K562 (cell line): Measurements from ENCODE around the gene SLC16A10. TPM values are rescaled to one million over a fixed set of nuclear protein-coding genes. Genes with fewer than 3 reads are reported as not detected.

Source experiments
- ATAC-seq: fragments of 200-7000 bp; cut with Tn5 transposase; 3 replicates; pipeline ENCODE4 v1.9.1; 2020; ENCODE audit warnings: moderate library complexity
- BruUV-seq: library from RNA; stranded (reverse); fragments of 400-500 nt; replicated peaks from 2 replicates; lab custom pipeline; 2021; lab: Mats Ljungman, UMichigan
- CTCF ChIA-PET: fragments of 300-600 bp; formaldehyde crosslinking; extraction: SDS; loops from one replicate; lab custom pipeline; 2021; ENCODE audit warnings: low intra/inter-chr PET ratio; lab: Yijun Ruan, JAX
- POLR2A ChIA-PET: fragments of 300-600, 350-650 bp; sonication (Branson Sonifier 250); formaldehyde crosslinking; extraction: SDS; loops from one replicate; lab custom pipeline; 2021; ENCODE audit warnings: antibody characterized with exemption, inconsistent platforms; lab: Yijun Ruan, JAX
- DNase-seq, 4 experiments: peaks; one replicate each; pipeline versions ENCODE4 v3.0.0 to v3.0.0-alpha.2; 2011 to 2018; ENCODE audit warnings: low spot score in 3 of 4, mixed read lengths in 3 of 4; ENCODE audit errors: extremely low read depth in 1 of 4
- FAIRE-seq: peaks from 2 replicates; lab custom pipeline; 2011; peaks lifted over from hg19 to GRCh38; lab: Jason Lieb, UNC
- H2AFZ ChIP-seq: 2 replicates; pipeline ENCODE4 v1.6.0; 2011; ENCODE audit warnings: low read depth, low read length, control low read depth, inconsistent platforms
- H3K27ac ChIP-seq: fragments of 200-600 bp; 3 replicates; pipeline ENCODE4 v1.8.0; 2011; ENCODE audit warnings: low read depth, mild to moderate bottlenecking, control low read depth, inconsistent platforms, low read length, moderate library complexity, mixed read lengths; ENCODE audit errors: extremely low read depth
- H3K27me3 ChIP-seq, 2 experiments: fragments of 300-600 bp in 1 of 2; 2 replicates in 1 of 2; 3 replicates in 1 of 2; pipeline versions ENCODE4 v1.6.0 to v1.8.0; 2011; ENCODE audit warnings: inconsistent platforms in 2 of 2, low read length in 2 of 2, mild to moderate bottlenecking in 1 of 2, mixed read lengths in 1 of 2, moderate library complexity in 1 of 2; ENCODE audit not compliant: control insufficient read depth in 2 of 2, insufficient read depth in 2 of 2
- H3K36me3 ChIP-seq: fragments of 300-600 bp; 3 replicates; pipeline ENCODE4 v1.8.0; 2011; ENCODE audit warnings: mild to moderate bottlenecking, low read length, inconsistent platforms; ENCODE audit not compliant: control insufficient read depth, insufficient read depth
- H3K4me1 ChIP-seq, 2 experiments: fragments of 200-600 bp in 1 of 2; replicated peaks in 1 of 2; 2 replicates in 1 of 2; 3 replicates in 1 of 2; pipeline versions ENCODE4 v1.5.1 to v1.8.0; 2011; ENCODE audit warnings: inconsistent platforms in 2 of 2, low read length in 2 of 2, mild to moderate bottlenecking in 1 of 2, mixed read lengths in 1 of 2, moderate library complexity in 1 of 2; ENCODE audit not compliant: control insufficient read depth in 2 of 2, insufficient read depth in 2 of 2
- H3K4me2 ChIP-seq: 2 replicates; pipeline ENCODE4 v1.6.1; 2011; ENCODE audit warnings: low read length, control low read depth, inconsistent platforms, mixed read lengths; ENCODE audit not compliant: insufficient read depth
- H3K4me3 ChIP-seq: fragments of 200-600 bp; sonication (generic), shearing (Covaris generic); 2 replicates; pipeline ENCODE4 v1.5.1; 2016; ENCODE audit warnings: control low read depth, inconsistent platforms
- H3K79me2 ChIP-seq: fragments of 200-600 bp; 3 replicates; pipeline ENCODE4 v1.8.0; 2011; ENCODE audit warnings: low read length, inconsistent platforms; ENCODE audit not compliant: control insufficient read depth, insufficient read depth
- H3K9ac ChIP-seq, 2 experiments: 2 replicates each; pipeline versions ENCODE4 v1.6.0 to v1.6.1; 2011; ENCODE audit warnings: low read depth in 2 of 2, low read length in 2 of 2, control low read depth in 1 of 2, inconsistent platforms in 1 of 2, mild to moderate bottlenecking in 1 of 2, mixed read lengths in 1 of 2; ENCODE audit not compliant: insufficient read depth in 1 of 2
- H3K9me1 ChIP-seq: one replicate; pipeline ENCODE4 v1.6.0; 2011; ENCODE audit warnings: inconsistent platforms, mild to moderate bottlenecking, low read length, moderate library complexity; ENCODE audit not compliant: control insufficient read depth, insufficient read depth
- H3K9me3 ChIP-seq: replicated peaks from 2 replicates; pipeline ENCODE4 v1.5.1; 2011; ENCODE audit warnings: low read depth, low read length, inconsistent platforms; ENCODE audit not compliant: control insufficient read depth, insufficient read depth
- H4K20me1 ChIP-seq: replicated peaks from 2 replicates; pipeline ENCODE4 v1.6.1; 2011; ENCODE audit warnings: low read length, inconsistent platforms, mixed read lengths; ENCODE audit not compliant: control insufficient read depth, insufficient read depth
- CXXC5 ChIP-seq: fragments of 250-450 bp; sonication (Bioruptor Pico); IDR thresholded peaks from 2 replicates; pipeline ENCODE4 v1.8.0; 2022; ENCODE audit warnings: inconsistent platforms, mild to moderate bottlenecking, moderate library complexity
- EP400 ChIP-seq: fragments of 450-650 bp; IDR thresholded peaks from 2 replicates; pipeline ENCODE4 v1.6.1; 2017; ENCODE audit warnings: antibody characterized with exemption, mild to moderate bottlenecking, moderate library complexity
- ETS1 ChIP-seq: conservative IDR thresholded peaks from 2 replicates; pipeline ENCODE4 v1.6.1; 2011; ENCODE audit warnings: low read depth, mild to moderate bottlenecking, low read length; ENCODE audit not compliant: control insufficient read depth
- FOXP4 ChIP-seq: sonication (generic); formaldehyde crosslinking; IDR thresholded peaks from 2 replicates; pipeline ENCODE4 v1.8.0; 2022; ENCODE audit warnings: mild to moderate bottlenecking, missing genetic modification reagents, borderline replicate concordance
- GATAD2B ChIP-seq: fragments of 450-650 bp; IDR thresholded peaks from 2 replicates; pipeline ENCODE4 v1.6.1; 2017; ENCODE audit warnings: mild to moderate bottlenecking, borderline replicate concordance
- MTF1 ChIP-seq: fragments of 250-450 bp; sonication (Bioruptor Pico); IDR thresholded peaks from 2 replicates; pipeline ENCODE4 v1.9.0; 2021; ENCODE audit warnings: moderate library complexity, mild to moderate bottlenecking, inconsistent platforms, borderline replicate concordance
- NR4A1 ChIP-seq, 2 experiments: fragments of 250-450 bp in 1 of 2; fragments of 450-650 bp in 1 of 2; sonication (Bioruptor Pico) in 1 of 2; IDR thresholded peaks; 2 replicates each; pipeline versions ENCODE4 v1.4.0 to v1.6.1; 2016 to 2020; ENCODE audit warnings: mild to moderate bottlenecking in 2 of 2, missing compliant biosample characterization in 1 of 2, missing genetic modification characterization in 1 of 2, moderate library complexity in 1 of 2
- POLR2G ChIP-seq: fragments of 200-400 bp; formaldehyde crosslinking; IDR thresholded peaks from 2 replicates; pipeline ENCODE4 v1.6.1; 2017; ENCODE audit warnings: low read depth, mild to moderate bottlenecking, antibody characterized with exemption, low read length, moderate library complexity
- RERE ChIP-seq: sonication (generic); formaldehyde crosslinking; IDR thresholded peaks from 2 replicates; pipeline ENCODE4 v1.8.0; 2023; ENCODE audit warnings: missing genetic modification reagents, mild to moderate bottlenecking, borderline replicate concordance
- XRCC4 ChIP-seq: IDR thresholded peaks from one replicate; pipeline ENCODE4 v1.6.1; 2011; ENCODE audit not compliant: insufficient read depth, insufficient read length; ENCODE audit errors: extremely low read depth
- ZNF197 ChIP-seq: fragments of 200-800 bp; sonication (Bioruptor generic); IDR thresholded peaks from 2 replicates; pipeline ENCODE4 v1.6.1; 2016; ENCODE audit warnings: low read depth, missing genetic modification characterization, missing compliant biosample characterization
- WGBS: fragments of 100-300 bp; shearing (Covaris generic); methylation state at CpG from one replicate; pipeline ENCODE4 v1.1.6; 2016; ENCODE audit warnings: low coverage, mixed read lengths; ENCODE audit not compliant: insufficient coverage; ENCODE audit errors: missing lambda C conversion rate; 5-methylcytosine and 5-hydroxymethylcytosine counted together
- in situ Hi-C: fragments of 300-500 bp; cut with MboI; formaldehyde crosslinking; loops from 4 replicates; pipeline ENCODE4 v1.15.0; 2018; ENCODE audit warnings: inconsistent platforms, mixed read lengths
- intact Hi-C: fragments of 100-400 bp; cut with micrococcal nuclease; formaldehyde crosslinking; loops from 2 replicates; pipeline ENCODE4 v1.14.2; 2022
- polyA plus RNA-seq, 8 experiments: library from polyadenylated mRNA; depleted of rRNA in 4 of 8; stranded (reverse) in 5 of 8; unstranded in 3 of 8; fragments of >200 nt; fragmentation: Nextera tagmentation in 2 of 8; fragmentation: Illumina TruSeq in 1 of 8; extraction: Ambion mirVana in 2 of 8; extraction: Trizol in 1 of 8; gene quantifications; 2 replicates each; pipeline versions ENCODE4 v1.2.1 to v1.2.3, GENCODE V29; 2011 to 2014; ENCODE audit warnings: inconsistent platforms in 1 of 8, missing spikeins in 1 of 8
- total RNA-seq, 7 experiments: library from RNA; depleted of rRNA in 6 of 7; stranded (reverse); fragments of >200 nt in 6 of 7; fragmentation: Illumina TruSeq in 2 of 7; extraction: Trizol in 2 of 7; gene quantifications; 2 replicates each; pipeline versions ENCODE4 v1.2.1 to v1.2.3, GENCODE V29; 2011 to 2021; ENCODE audit warnings: low replicate concordance in 1 of 7

SLC16A10 gene
- total and polyA plus RNA-seq, 9 of the 15 experiments (the other 6 are each of a cell fraction or from before 2014, with no cell fraction given), result 0.02 to 0.54 (median 0.24) TPM; not detected in 4

GRCh38 chr6:111088668-111089003 is 1.3 kb downstream of the SLC16A10 start (continued):
- TF ChIP-seq EP400, result no peak

GRCh38 chr6:111090766-111091165 is 3.5 kb downstream of the SLC16A10 start:
- no peak overlapping the region for H3K9ac ChIP-seq
- H3K27me3 ChIP-seq, result peaks cover 26 to 43% of the 10 kb centered on the region in 2 experiments
- no peak for FAIRE-seq
- H3K9me1 ChIP-seq, result no peaks in the 10 kb centered on the region
- POLR2A ChIA-PET, result no interaction called here
- H3K4me2 ChIP-seq, result no peak overlapping the region
- no TSS peak for BruUV-seq
- H3K9me3 ChIP-seq, result peaks cover 2% of the 10 kb centered on the region; the same call in 1 of the 2 replicates
- H3K27ac ChIP-seq, result no peak overlapping the region
- no peak for DNase-seq
- no peak overlapping the region for H3K4me3 ChIP-seq
- H2AFZ ChIP-seq, result no peak overlapping the region
- H3K4me1 ChIP-seq, result peaks cover 3 to 14% of the 10 kb centered on the region in 2 experiments; a peak in 2 of 5 replicates
- TF ChIP-seq GATAD2B, result no peak
- no peak for TF ChIP-seq NR4A1 (CRISPR knock-in tag; IDR thresholded peaks at IDR 0.05)
- TF ChIP-seq NR4A1 (tag; IDR thresholded peaks at IDR 0.05), result no peak
- no peak for TF ChIP-seq FOXP4 (CRISPR knock-in tag)
- TF ChIP-seq ETS1, result no peak
- no peak for TF ChIP-seq CXXC5 (CRISPR knock-in tag)
- no peak for TF ChIP-seq POLR2G
- no peak for TF ChIP-seq ZNF197 (CRISPR knock-in tag)
- no peak for TF ChIP-seq MTF1
- no peak for TF ChIP-seq RERE (CRISPR knock-in tag)
- no peak for TF ChIP-seq XRCC4
- ATAC-seq, result no peak
- H3K79me2 ChIP-seq, result no peaks in the 10 kb centered on the region
- no peaks in the 10 kb centered on the region for H3K36me3 ChIP-seq
- intact Hi-C loops (no loop called here), in situ Hi-C loops (no loop called here)
- CTCF ChIA-PET, result no interaction called here
- no peaks in the 10 kb centered on the region for H4K20me1 ChIP-seq
- WGBS, result 1% methylated on average over 4 of the region's 4 CpGs
